ENCODE results near the gene FAM169A.
"Not testable (repeated sequence)": the region's sequence is repeated elsewhere in the genome, so short reads cannot be mapped to it uniquely, and the experiment has no call there.

Gene FAM169A

DNA sequence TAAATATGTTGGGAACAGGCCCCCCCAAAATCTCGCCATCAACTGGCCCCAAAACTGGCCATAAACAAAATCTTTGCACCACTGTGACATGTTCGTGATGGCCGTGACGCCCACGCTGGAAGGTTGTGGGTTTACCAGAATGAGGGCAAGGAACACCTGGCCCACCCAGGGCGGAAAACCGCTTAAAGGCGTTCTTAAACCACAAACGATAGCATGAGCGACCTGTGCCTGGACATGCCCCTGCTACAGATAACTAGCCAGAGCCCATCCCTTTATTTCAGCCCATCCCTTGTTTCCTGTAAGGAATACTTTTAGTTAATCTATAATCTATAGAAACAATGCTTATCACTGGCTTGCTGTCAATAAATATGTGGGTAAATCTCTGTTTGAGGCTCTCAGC, 3.2 kb upstream of the FAM169A start:
- DNase-seq: not testable (repeated sequence)

DNA sequence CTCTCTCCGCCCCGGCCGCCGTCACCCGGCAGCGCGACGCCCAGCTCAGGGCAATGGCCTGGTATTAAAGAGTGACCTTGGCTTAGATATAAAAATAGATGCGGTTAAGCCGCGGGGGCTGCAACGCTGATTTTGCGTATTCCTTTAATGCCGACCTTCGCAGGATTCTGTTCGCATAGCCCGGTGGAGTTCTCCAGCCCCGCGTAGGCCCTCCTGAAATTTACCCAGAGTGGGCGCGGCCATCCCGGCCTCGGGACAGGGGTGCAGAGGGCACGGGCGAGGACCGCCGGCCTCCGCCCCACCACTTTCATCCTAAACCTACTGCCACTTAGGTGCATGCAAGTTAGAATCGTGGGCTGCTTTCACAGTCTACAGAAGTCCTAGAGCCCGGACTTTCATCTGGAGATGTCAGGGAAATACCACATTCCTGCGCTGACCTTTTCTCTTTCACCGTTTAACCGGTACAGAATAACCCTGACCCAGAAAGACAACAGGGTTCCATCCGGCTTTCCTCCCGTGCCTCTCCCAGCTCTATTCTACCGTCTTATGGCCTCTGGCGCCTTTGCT, 492 bp upstream of the FAM169A start:
- DNase-seq: no peak

DNA sequence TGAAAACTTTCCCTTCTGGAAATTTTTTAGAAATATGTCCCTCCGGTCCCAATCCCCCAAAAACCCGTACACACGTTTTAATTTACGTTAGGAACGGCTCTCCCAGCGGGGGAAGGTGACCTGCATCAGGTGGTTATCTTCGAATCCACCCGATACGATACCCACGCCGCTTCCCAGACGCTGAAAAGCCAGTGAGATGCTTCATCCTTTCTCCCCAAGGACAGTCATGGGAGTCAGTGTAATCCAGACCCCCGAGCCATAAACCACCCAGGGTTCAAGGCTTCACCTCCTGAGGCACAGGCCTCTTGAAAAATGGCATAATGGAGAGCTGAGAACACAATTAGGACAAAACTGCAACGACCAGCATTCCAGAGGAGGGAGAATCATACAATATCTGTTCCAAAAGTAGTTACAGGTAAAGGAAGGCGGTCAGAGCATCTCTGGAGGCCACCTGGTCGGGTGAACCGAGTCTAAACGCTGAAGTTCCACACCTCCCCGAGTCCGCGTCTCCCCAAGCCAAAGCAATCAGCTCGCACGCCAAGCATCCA, 857 bp downstream of the FAM169A start:
- no peak for DNase-seq

DNA sequence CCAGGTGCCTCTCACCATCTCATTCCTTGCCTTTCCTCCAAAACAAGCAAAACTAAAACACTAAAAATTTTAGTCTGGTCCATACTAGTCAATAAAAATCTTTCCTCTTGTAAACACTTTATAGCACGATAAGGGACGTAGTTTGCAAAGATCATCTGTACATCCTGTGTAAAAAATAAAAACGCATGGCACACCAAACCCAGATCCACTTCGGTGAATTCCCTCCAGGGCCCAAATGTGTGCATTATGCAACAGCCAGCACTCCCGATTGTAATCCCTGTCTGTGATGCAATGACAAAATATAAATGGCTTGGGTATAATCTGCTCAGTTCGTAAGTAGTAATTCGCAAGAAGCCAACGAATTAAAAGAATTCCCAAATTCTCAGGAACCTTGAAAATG, 1.4 kb downstream of the FAM169A start:
- no peak for DNase-seq

DNA sequence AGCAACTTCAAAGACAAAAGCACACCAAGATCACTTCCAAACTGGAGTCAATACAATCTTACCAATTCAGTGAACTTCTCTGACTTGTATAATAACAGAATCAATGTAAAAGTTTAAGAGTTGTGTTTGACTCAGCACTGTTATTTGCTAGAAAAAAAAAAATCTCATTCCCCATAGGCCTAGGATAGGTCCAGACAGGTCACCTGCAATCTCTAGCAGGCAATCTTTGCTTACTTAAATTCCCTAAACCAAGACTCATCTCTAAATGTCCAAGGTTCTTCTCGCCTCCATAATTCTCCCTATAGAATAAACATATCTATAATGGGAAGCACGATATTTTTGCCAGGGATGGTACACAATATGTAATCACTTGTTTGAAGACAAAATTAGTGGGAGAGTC, 2.5 kb downstream of the FAM169A start:
- no peak for DNase-seq

DNA sequence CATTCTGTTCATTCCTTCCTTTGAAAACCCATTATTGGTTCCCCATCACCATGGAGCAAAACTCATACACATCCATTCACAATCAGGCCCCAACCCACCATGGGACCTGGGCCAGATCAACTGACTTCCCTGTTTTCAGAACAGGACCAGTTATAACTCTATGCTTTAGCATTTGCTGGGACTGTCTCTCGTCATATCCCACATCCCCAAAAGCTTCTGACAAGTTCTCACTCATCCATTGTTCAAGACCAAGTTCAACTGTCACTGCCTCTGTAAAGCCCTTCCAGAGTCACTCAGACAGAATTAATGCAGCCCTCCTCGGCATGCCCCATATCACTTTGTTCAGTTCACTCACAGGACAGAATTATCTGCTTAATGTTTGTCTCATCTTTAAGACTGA, 4.0 kb downstream of the FAM169A start:
- DNase-seq: no peak

DNA sequence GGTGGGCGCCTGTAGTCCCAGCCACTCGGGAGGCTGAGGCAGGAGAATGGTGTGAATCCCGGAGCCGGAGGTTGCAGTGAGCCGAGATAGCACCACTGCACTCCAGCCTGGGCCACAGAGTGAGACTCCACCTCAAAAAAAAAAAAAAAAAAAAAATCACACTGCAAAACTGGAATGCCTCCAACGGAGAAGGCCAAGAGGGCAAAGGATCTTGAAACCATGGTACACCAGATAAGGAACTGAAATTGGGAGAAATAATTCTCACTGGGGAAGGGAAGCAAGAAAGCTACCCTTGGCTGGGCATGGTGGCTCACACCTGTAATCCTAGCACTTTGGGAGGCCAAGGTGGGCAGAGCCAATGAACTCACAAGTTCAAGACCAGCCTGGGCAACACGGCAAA, 9.2 kb downstream of the FAM169A start:
- DNase-seq: not testable (repeated sequence)

DNA sequence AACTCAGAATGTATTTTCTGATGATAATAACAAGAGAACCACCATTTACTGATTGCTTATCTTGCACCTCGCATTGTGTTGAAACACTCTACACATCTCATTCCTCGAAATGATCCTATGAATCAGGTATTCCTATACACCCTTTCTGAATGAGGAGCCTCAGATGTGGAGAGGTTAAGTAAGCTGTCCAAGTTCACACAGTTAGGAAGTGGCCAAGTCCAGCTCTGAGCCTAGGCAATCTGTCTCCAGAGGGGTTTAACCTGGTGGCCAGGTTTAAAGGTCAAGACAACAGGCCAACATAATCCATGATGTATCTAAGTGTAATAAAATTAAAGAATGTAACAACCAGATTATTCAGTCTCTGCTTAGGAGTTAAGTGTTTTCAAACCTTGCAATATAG, 12.9 kb downstream of the FAM169A start:
- no peak for DNase-seq

DNA sequence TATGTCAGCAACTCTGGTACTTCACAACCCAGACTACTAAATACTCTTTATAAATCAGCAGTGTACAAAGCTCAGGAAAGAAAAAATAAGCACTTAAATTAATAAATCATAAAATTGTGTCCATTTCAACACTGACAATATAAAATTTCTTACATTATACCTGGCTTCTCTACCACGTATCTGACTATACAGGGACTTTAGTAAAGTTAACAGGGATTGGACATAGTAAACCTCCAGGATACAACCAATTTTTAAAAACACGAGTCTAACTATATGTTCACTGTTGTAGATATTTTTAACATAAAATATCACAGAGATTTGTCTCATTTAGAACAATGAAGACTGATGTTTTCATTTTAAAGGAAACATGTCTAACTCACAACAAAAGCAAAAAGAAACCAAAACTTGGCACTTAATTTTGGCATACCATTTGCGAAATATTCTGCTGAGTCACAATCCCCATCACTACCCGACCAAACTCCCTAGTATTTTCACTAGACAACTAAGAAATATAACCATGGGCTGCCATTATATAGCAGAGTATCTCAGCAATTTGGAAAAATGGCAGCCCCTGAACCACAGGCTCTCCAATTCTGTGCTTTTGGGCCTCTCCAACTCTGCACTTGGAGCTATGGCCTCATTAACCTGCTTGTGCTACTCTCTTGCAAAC, 14.4 kb downstream of the FAM169A start:
- no peak for DNase-seq

DNA sequence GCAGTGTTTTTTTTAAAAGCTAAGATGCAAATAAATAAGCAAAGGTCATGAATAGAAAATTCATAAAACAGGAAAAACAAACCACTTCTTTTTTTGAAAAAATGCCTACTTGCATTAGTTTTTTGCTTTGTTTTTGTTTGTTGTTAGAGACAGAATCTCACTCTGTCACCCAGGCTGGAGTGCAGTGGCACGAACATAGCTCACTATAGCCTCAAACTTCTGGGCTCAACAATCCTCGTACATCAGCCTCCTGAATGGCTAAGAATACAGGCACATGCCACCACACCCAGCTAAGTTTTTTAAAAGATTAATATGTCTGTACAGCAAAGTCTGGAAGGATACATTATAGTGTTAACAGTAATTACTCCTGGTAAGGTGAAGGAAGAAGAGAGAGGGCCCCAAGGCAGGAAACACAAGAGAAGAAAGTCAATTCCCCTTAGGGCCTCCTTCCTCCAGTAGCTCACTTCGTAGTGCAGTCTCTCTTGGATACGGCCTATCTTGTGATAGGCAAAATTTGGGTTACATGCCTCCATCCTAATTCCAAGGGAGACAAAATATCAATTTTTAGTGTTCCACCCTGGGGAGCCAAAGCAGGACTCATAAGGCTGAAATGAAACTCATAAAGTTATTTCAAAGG, 15.3 kb downstream of the FAM169A start:
- no peak for DNase-seq

DNA sequence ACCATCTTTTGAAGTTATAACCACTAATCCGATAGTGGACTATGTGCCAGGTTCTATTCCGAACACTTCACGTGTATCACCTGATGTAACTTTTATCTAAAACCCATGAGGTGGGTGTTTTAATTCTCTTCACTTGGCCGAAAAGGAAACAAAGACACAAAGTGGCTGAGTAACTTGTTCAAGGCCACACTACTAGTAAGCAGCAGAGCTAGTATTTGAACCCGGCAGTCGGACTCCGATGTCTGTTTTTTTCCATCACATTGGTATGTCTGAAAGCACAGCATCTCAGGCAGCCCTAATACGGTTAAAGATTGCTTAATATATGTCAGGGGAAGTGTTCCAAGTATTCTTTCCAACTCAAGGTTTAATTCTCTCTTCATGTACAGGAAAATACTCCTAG, 16.2 kb downstream of the FAM169A start:
- DNase-seq: no peak

DNA sequence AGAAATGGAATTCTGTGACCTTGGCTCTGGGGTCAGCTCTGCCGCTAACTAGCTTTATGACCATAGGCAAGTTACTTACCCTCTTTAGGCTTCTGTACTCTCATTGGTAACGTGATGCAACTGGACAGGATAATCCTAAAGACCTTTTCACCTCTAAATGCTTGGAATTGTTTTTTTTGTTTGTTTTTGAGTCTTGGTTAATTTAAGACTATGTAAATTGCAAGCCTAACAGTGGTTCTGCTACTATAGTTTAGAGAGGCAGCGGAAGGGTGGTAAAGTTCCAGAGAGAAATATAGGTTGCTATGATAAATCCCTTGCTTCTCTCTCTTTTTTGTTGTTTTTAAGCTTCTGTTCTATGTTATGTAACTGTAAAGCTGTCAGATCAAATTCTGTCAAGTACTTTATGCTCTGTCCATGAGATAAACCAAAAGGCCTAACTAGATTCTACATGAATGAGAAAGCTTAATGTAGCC, 17.6 kb downstream of the FAM169A start:
- no peak for DNase-seq

DNA sequence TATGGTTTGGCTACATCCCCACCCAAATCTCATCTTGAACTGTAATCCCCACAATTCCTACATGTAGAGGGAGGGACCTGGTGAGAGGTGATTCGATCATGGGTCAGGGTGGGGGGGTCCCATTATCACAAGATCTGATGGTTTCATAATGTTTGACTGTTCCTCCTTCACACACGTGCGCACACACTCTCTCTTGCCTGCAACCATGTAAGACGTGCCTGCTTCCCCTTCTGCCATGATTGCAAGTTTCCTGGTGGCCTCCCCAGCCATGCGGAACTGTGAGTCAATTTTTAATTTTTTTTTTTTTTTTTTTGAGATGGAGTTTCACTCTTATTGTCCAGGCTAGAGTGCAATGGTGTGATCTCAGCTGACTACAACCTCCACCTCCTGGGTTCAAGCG, 27.0 kb downstream of the FAM169A start:
- DNase-seq: no peak

DNA sequence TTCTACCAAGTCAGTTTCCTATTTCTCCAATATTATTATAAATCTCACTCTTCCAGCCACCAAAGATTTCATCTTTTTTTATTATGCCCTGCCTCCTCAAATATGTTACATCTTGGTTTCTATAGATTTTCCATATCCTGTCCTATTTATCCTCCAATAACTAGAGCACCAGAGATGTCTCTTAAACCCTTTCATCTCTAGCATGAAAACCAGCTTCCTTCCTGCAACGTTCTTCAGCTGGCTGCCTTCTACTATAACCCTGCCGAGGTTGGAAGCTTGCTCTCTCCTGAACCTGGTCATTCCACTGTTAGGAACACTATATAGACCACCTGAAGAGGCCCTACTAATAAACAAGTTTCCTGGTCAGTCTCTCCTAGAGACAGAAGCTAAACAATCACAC, 27.9 kb downstream of the FAM169A start:
- no peak for DNase-seq

DNA sequence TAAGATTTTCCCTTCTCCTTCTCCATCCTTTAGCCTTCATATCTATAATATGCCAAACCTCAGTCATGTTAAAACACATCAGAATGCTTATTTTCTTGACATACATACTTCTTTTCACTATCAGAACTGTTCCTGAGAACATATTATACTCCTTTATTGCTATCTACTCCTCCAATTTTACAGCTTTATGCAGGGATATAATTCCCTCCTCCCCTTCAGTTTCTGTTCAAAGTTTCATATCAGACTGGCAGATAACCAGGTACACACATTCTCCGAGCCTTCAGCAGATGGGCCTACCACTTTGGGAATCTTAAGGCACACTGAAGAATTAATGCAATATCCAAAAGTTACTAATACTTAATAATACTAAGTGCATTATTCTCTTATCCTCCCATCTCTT, 29.1 kb downstream of the FAM169A start:
- DNase-seq: no peak

DNA sequence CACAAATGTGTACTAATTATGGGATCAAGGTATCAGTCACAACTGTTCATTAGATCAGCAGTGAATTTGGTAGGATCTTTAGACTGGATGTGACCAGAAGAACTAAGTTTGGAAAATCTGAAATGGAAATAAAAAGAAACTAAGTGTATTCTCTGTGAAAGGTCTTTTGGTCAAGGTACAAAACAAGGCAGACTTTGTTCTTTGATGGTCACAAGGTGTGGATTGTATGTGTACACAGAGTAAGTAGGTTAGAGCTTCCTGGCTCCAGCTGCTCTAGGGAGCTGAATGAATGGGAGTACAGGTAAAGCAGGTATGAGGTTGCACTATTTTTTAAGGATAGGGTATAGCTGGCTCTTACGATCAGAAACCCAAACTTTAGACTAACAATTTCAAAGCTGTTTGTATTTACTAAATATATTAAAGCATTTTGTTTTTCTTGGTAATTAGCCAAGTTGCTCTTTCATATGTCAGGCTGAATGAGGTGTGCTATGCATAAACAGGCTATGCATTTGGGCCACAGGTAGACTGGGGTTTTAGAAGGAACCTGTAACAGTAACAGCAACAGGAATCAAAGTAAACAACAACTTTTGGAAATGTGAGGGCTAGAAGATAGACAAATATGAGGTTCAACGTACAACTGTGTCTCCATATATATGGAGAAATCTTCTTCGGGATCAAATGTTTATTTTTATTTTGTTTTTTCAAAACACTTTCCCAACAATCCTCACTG, 32.5 kb downstream of the FAM169A start:
- DNase-seq: no peak

DNA sequence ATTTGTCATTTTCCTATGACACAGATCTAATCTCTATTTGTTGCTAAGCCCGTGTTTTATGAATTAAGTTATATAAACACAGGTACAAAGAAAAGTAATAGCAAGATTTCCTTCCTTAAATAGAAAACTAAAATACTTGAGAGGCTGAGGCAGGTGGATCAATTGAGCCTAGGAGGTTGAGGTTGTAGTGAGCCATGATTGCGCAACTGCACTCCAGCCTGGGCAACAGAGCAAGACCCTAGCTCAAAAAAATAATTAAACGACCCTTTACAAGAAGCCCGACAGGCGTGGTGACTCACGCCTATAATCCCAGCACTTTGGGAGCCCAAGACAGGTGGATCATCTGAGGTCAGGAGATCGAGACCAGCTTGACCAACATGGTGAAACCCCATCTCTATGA, 36.8 kb downstream of the FAM169A start:
- no peak for DNase-seq

DNA sequence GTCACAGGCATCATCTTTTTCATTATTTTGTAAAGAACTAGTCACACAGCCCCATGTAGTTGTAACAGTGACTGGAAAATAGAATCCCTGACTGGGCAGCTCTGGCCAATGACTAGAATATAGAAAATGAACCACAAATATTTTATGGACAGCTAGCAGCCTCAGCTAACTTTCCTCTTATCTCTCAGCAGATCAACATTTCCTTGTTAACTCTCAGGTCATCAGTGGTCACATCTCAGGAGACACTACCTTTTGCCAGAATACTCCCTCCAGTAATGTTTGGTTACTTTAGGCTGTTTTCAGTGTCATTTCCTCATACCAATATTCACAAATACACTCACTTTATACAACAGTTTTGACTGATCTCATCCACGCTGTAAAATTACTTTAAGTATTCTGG, 43.9 kb downstream of the FAM169A start:
- DNase-seq: no peak

DNA sequence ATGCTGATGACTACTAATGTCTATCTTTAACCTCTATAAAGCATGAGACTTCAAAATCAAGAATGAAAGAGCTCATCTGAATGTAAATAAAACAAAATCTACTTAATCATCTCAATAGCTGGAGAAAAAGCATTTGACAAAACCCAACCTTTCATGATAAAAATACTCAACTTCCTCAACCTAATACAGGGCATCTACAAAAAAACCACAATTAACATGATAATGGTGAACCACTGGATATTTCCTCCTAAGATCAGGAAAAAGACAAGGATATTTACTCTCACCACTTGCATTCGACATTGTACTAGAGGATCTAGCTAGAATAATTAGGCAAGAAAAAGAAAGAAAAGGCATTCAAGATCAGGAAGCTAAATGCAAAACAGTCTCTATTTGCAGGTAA, 49.3 kb downstream of the FAM169A start:
- DNase-seq: no peak

DNA sequence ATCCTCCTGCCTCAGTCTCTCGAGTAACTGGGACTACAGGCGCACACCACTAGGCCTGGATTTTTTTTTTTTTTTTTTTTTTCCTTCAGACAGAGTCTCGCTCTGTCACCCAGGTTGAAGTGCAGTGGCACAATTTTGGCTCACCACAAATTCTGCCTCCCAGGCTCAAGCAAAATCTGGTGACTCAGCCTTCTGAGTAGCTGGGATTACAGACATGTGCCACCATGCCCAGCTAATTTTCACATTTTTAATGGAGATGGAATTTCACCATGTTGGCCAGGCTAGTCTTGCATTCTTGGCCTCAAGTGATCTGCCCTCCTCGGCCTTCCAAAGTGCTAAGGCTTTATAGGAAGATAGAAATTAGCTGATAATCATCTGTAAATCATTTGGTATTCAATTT, 55.3 kb downstream of the FAM169A start:
- no peak for DNase-seq

DNA sequence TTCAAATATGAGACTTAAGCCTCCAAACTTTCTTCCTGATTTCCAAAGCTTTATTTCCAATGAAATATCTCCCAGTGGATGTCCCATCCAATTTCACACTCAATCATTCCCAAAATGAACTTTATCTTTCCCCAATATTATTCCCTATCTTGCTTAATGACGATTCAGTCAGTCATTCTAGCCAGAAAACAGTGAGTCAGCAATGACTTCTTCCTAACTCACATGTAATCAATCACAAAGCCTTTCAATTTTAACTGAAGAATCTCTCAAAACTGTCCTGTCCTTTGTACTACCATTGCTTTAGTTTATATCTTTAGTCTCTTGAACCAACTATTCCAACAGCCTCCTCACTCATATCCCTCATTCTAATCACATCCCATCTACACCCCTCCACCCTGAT, 64.2 kb downstream of the FAM169A start:
- DNase-seq: no peak

DNA sequence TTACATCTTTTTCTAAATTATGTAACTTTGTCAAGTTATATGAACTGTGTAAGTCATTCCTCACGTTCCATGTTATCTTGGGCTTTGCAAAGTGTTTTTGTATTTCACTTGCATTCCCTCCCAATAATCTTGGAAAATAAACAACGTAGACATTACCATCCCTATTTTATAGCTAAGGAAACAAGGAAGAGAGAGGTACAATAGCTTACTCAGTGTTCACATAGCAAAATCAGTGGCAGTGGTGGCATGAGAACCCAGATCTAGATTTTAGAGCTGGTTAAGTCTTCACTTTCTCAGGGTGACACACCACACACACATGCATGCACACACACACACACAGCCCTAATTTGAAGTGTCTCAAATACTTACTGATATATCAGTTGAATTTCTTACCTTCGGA, 65.0 kb downstream of the FAM169A start:
- DNase-seq: no peak
